Heart left ventricle (tissue), 16 donors: Measurements from ENCODE around the gene RARS2. TPM values are rescaled to one million over a fixed set of nuclear protein-coding genes. Genes with fewer than 3 reads are reported as not detected.

Experiments
- ATAC-seq, 4 donors: fragments of 200-7000 bp; cut with Tn5 transposase; one replicate each; pipeline ENCODE4 v1.9.1; 2020 to 2022; ENCODE audit warnings: moderate library complexity in 4 of 4, mild to moderate bottlenecking in 3 of 4, moderate number of reproducible peaks in 1 of 4
- DNase-seq, 5 donors: peaks; one replicate each; pipeline ENCODE4 v3.0.0-alpha.2; 2020
- H3K27ac ChIP-seq, 12 donors: fragments of 200-600 bp; sonication (generic) in 4 of 12; one replicate each; pipeline versions ENCODE4 v1.5.0 to v1.8.0; 2016 to 2022; ENCODE audit warnings: mild to moderate bottlenecking in 2 of 12
- H3K27me3 ChIP-seq, 9 donors: fragments of 200-600 bp; sonication (generic) in 2 of 9; one replicate each; pipeline versions ENCODE4 v1.5.1 to v1.8.0; 2016 to 2022; ENCODE audit warnings: mild to moderate bottlenecking in 3 of 9
- H3K36me3 ChIP-seq, 9 donors: fragments of 200-600 bp; sonication (generic) in 2 of 9; one replicate each; pipeline versions ENCODE4 v1.5.0 to v1.8.0; 2018 to 2022; ENCODE audit warnings: mild to moderate bottlenecking in 2 of 9
- H3K4me1 ChIP-seq, 12 donors: fragments of 200-600 bp; sonication (generic) in 4 of 12; one replicate each; pipeline versions ENCODE4 v1.5.0 to v1.8.0; 2016 to 2022; ENCODE audit warnings: mild to moderate bottlenecking in 3 of 12
- H3K4me3 ChIP-seq, 12 donors: fragments of 200-600 bp; sonication (generic) in 4 of 12; one replicate each; pipeline versions ENCODE4 v1.5.0 to v1.8.0; 2017 to 2022; ENCODE audit warnings: mild to moderate bottlenecking in 9 of 12, moderate library complexity in 4 of 12
- H3K9me3 ChIP-seq, 12 donors: fragments of 200-600 bp; sonication (generic) in 4 of 12; one replicate each; pipeline versions ENCODE4 v1.5.0 to v1.8.0; 2016 to 2022; ENCODE audit warnings: mild to moderate bottlenecking in 1 of 12
- CTCF ChIP-seq, 12 donors: fragments of 200-600 bp; sonication (generic) in 4 of 12; IDR thresholded peaks; one replicate each; pipeline versions ENCODE4 v1.5.0 to v1.8.0; 2018 to 2022; ENCODE audit warnings: antibody characterized with exemption in 12 of 12, mild to moderate bottlenecking in 5 of 12
- POLR2A ChIP-seq, 2 donors: fragments of 450-650 bp; IDR thresholded peaks; one replicate each; pipeline ENCODE4 v1.6.1; 2017; ENCODE audit warnings: antibody characterized with exemption in 2 of 2, mild to moderate bottlenecking in 2 of 2, moderate library complexity in 2 of 2
- WGBS, 4 donors: extraction: QIAGEN DNeasy Blood & Tissue Kit in 2 of 4; methylation state at CpG; one replicate each; pipeline versions ENCODE4 v1.1.5 to v1.1.7; 2013 to 2018; 5-methylcytosine and 5-hydroxymethylcytosine counted together
- intact Hi-C, 10 donors: fragments of 100-400 bp; cut with DNase I; formaldehyde crosslinking; loops; one replicate each; pipeline versions ENCODE4 v1.11.1 to v1.14.2; 2022
- long read RNA-seq, 3 donors: library from polyadenylated mRNA; unstranded; transcript quantifications; one replicate each; pipeline ENCODE4 v2.0.0, GENCODE V29; 2020 to 2021
- polyA plus RNA-seq, 2 donors: library from polyadenylated mRNA; stranded (reverse); fragments of 200-250 nt; gene quantifications; one replicate each; pipeline ENCODE4 v1.2.3, GENCODE V29; 2013
- total RNA-seq, 9 donors: library from RNA; depleted of rRNA in 2 of 9; stranded (reverse); fragments of >200 nt in 2 of 9; fragmentation: NEBNext Ultra II Directional in 3 of 9; extraction: Animal tissue kit (Norgen Biotek cat#: 25700) in 3 of 9; gene quantifications; one replicate each; pipeline versions ENCODE4 v1.1.0 to v1.2.4, GENCODE V29; 2016 to 2023
- donor health status: ischemic (EF 13 %, LVEDD 7.1; RV severe dilation, severe dysfunction).
- donor health status: healthy with polysubstance abuse.
- donor health status: DM: no; HTN: yes; CAD: no.
- donor health status: DM: no; HTN: no; CAD: no.
- donor health status: ischemic (EF 25% LVEDD 6.9; RV normal size, moderate dysfunction).
- donor health status: ischemic (EF 25% LVEDD 5.7; RV mildly dilated, moderate dysfunction).
- donor health status: healthy.
- donor health status: DM: yes; HTN: yes; CAD: no.
- donor health status: ischemic (EF 35%, LVEDD 5.7; RV mildly dilated, moderate dysfunction).
- donor health status: nonischemic (EF 11% LVEDD 7.7; RV severe dilation, severe dysfunction).
- donor health status: DM: yes; HTN: yes; CAD: no.
- donor health status: PGD.
- donor health status: ischemic (EF 29% LVEDD 5.4; RV normal size, mild dysfunction).
- donor health status: nonischemic (EF 23%, LVEDD 6.1; RV moderate dilation, normal function).

The RARS2 gene, protein sequence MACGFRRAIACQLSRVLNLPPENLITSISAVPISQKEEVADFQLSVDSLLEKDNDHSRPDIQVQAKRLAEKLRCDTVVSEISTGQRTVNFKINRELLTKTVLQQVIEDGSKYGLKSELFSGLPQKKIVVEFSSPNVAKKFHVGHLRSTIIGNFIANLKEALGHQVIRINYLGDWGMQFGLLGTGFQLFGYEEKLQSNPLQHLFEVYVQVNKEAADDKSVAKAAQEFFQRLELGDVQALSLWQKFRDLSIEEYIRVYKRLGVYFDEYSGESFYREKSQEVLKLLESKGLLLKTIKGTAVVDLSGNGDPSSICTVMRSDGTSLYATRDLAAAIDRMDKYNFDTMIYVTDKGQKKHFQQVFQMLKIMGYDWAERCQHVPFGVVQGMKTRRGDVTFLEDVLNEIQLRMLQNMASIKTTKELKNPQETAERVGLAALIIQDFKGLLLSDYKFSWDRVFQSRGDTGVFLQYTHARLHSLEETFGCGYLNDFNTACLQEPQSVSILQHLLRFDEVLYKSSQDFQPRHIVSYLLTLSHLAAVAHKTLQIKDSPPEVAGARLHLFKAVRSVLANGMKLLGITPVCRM
- total RNA-seq (10 to 100 TPM; 13.3 to 24.2 (median 20.3) TPM), polyA plus RNA-seq (10 to 100 TPM; 10.2 to 21.2 TPM)
- long read RNA-seq, donor 1, transcript RARS2-201 (20 exons, 1,818 nt) = major isoform, 22 of 65 reads
- long read RNA-seq, donor 1, partial matches to known transcripts = 5 of 65 reads
- long read RNA-seq, donor 1, other reads (novel, unspliced or antisense) = 38 of 65 reads
- long read RNA-seq, donor 2, transcript RARS2-201 (20 exons, 1,818 nt) = major isoform, 82 of 213 reads
- long read RNA-seq, donor 2, partial matches to known transcripts = 12 of 213 reads
- long read RNA-seq, donor 2, other reads (novel, unspliced or antisense) = 119 of 213 reads
- long read RNA-seq, donor 3, transcript RARS2-201 (20 exons, 1,818 nt) = major isoform, 21 of 43 reads
- long read RNA-seq, donor 3, partial matches to known transcripts = 0 of 43 reads
- long read RNA-seq, donor 3, other reads (novel, unspliced or antisense) = 22 of 43 reads

GRCh38 chr6:87589693-87590416 lies at the start of gene RARS2, which contains the start of gene ORC3:
TSS of gene RARS2 (minus strand) at chr6:87589987. CDS start at chr6:87589957, 30 bp downstream.
TSS of gene ORC3 (plus strand) at chr6:87590135. CDS start at chr6:87590169, 34 bp downstream.
- peaks cover 0 to 20% (median 12%) of the 10 kb centered on the region in 9 donors for H3K36me3 ChIP-seq
- ATAC-seq = peak; percentile 100
- H3K9me3 ChIP-seq = no peaks in the 10 kb centered on the region
- peaks cover 6 to 50% (median 30%) of the 10 kb centered on the region in 12 donors for H3K4me1 ChIP-seq
- peak within 1 kb of the TSS; percentile 60 to 96 (median 84) for H3K4me3 ChIP-seq
- peak within 1 kb of the TSS; percentile 42 to 92 (median 82) for H3K27ac ChIP-seq
- 0 to 1% (median 0%) methylated on average over 15 to 49 of the region's 49 CpGs for WGBS, 4 donors
- peak in 1 of 12 donors; percentile 13 for TF ChIP-seq CTCF (IDR thresholded peaks at IDR 0.05)
- peak; percentile 9 to 89 for TF ChIP-seq POLR2A (IDR thresholded peaks at IDR 0.05)
- DNase-seq = peak; percentile 95 to 99 (median 97)
- intact Hi-C loops = loop anchor here in 5 of 10 donors (2.0 to 10.0 kb wide), 7 partner anchors 111 to 435 kb away; partner anchors contain the start of genes SLC35A1 (in 3 of the 5), AKIRIN2 (in 2 of the 5) and ZNF292 (in 2 of the 5)
- H3K27me3 ChIP-seq = no peaks in the 10 kb centered on the region

DNA sequence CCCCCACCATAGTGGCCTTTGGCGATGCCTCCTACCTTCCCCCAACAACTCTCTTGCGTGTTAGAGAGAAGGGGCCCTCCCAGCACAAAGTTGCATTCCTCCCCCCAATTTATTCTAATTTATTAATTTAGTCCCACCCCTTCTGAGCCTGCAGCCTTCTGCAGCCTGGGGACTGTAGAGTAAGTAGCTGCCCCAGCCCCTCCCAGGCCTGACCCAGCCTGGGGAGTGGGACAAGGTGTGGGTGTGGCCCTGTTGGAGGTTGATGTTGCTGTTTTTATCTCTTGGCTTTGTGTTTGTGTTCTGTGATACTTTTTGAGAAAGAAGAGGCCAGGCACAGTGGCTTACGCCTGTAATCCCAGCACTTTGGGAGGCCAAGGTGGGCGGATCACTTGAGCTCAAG lies 49.6 kb upstream of the RARS2 start:
- 99% methylated on average over 4 of the region's 4 CpGs for WGBS, 4 donors
- no peaks in the 10 kb centered on the region for H3K27me3 ChIP-seq
- no peak for ATAC-seq
- peaks cover 0 to 63% (median 49%) of the 10 kb centered on the region in 9 donors for H3K36me3 ChIP-seq
- H3K27ac ChIP-seq = no peak overlapping the region
- intact Hi-C loops = loop anchor here in 2 of 10 donors (2.0 to 10.0 kb wide), 2 partner anchors 43 to 155 kb away; no protein-coding TSS in a partner anchor
- DNase-seq = no peak
- TF ChIP-seq CTCF (IDR thresholded peaks at IDR 0.05) (no peak), POLR2A (IDR thresholded peaks at IDR 0.05) (no peak)
- peaks cover 0 to 6% (median 0%) of the 10 kb centered on the region in 12 donors for H3K4me1 ChIP-seq
- no peaks in the 10 kb centered on the region for H3K9me3 ChIP-seq
- no peak overlapping the region for H3K4me3 ChIP-seq

DNA sequence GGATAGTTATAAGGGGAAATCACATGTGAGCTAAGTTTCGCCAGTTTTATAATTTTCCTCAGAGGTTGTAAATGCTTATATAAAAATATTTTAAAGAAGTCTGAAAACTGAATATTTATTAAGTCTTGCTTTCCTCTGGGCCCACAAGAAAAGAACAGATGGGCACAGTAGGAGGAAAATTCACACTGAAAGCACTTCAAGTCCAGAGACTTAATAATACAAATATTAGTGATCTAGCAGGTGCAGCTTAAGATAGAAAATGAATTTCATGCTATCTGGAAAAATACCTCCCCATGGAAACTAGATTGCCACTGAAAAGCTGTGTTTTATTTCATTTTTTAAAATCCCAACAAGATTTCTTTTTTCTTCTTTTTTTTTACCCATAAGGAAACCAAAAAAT lies 47.3 kb upstream of the RARS2 start:
- no peaks in the 10 kb centered on the region for H3K9me3 ChIP-seq
- H3K27ac ChIP-seq = no peak overlapping the region
- TF ChIP-seq POLR2A (IDR thresholded peaks at IDR 0.05) = no peak
- no peak for TF ChIP-seq CTCF (IDR thresholded peaks at IDR 0.05)
- ATAC-seq (no peak), DNase-seq (no peak)
- 96 to 99% (median 98%) methylated on average over 1 of the region's 1 CpG for WGBS, 4 donors
- peaks cover 0 to 6% (median 0%) of the 10 kb centered on the region in 12 donors for H3K4me1 ChIP-seq
- no peak overlapping the region for H3K4me3 ChIP-seq
- no peaks in the 10 kb centered on the region for H3K27me3 ChIP-seq
- intact Hi-C loops = loop anchor here in 1 of 10 donors (10.0 kb wide), 1 partner anchor 158 kb away; no protein-coding TSS in a partner anchor
- H3K36me3 ChIP-seq = peaks cover 0 to 79% (median 58%) of the 10 kb centered on the region in 9 donors
